DOHH2 (cell line): ENCODE data around the gene BTBD7.

Experiments
- EZH2phosphoT487 ChIP-seq: fragments of 200-600 bp; sonication (generic); IDR thresholded peaks from 2 replicates; pipeline ENCODE4 v1.6.1; 2017; ENCODE audit warnings: borderline replicate concordance, mild to moderate bottlenecking, antibody characterized with exemption, low read length, moderate library complexity, mixed read lengths
- TF ChIP-seq, protein P1 (sequence below): fragments of 200-600 bp; sonication (generic); IDR thresholded peaks from one replicate; pipeline ENCODE4 v1.5.1; 2014; ENCODE audit warnings: antibody characterized with exemption, mild to moderate bottlenecking, low read depth, low read length; ENCODE audit not compliant: poor library complexity, severe bottlenecking

- TF ChIP-seq, protein P1, sequence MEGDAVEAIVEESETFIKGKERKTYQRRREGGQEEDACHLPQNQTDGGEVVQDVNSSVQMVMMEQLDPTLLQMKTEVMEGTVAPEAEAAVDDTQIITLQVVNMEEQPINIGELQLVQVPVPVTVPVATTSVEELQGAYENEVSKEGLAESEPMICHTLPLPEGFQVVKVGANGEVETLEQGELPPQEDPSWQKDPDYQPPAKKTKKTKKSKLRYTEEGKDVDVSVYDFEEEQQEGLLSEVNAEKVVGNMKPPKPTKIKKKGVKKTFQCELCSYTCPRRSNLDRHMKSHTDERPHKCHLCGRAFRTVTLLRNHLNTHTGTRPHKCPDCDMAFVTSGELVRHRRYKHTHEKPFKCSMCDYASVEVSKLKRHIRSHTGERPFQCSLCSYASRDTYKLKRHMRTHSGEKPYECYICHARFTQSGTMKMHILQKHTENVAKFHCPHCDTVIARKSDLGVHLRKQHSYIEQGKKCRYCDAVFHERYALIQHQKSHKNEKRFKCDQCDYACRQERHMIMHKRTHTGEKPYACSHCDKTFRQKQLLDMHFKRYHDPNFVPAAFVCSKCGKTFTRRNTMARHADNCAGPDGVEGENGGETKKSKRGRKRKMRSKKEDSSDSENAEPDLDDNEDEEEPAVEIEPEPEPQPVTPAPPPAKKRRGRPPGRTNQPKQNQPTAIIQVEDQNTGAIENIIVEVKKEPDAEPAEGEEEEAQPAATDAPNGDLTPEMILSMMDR = no peak
- no peak for TF ChIP-seq EZH2phosphoT487
Observed at GRCh38 chr14:93267149-93267711, 65.6 kb downstream of the BTBD7 start.
